HepG2 (cell line): Measurements from ENCODE around the gene STIM2. TPM values are rescaled to one million over a fixed set of nuclear protein-coding genes. Genes with fewer than 3 reads are reported as not detected.

Source experiments
- CBX2 ChIP-seq, 2 experiments: fragments of 200-600 bp in 1 of 2; sonication (generic); formaldehyde crosslinking in 1 of 2; IDR thresholded peaks; 2 replicates each; pipeline versions ENCODE4 v1.7.0 to v1.8.1; 2018 to 2022; ENCODE audit warnings: low read depth in 2 of 2, low read length in 1 of 2, mild to moderate bottlenecking in 1 of 2, missing genetic modification reagents in 1 of 2
- ELK4 ChIP-seq: sonication (generic); formaldehyde crosslinking; IDR thresholded peaks from 2 replicates; pipeline ENCODE4 v1.9.0; 2021; ENCODE audit warnings: missing genetic modification reagents, borderline replicate concordance
- FOSL2 ChIP-seq: sonication (generic); formaldehyde crosslinking; IDR thresholded peaks from 2 replicates; pipeline ENCODE4 v1.4.0; 2020; ENCODE audit warnings: missing genetic modification reagents
- GPBP1L1 ChIP-seq: sonication (generic); formaldehyde crosslinking; IDR thresholded peaks from 2 replicates; pipeline ENCODE4 v1.5.0; 2020; ENCODE audit warnings: mild to moderate bottlenecking, missing genetic modification reagents
- HDAC2 ChIP-seq: sonication (generic); formaldehyde crosslinking; IDR thresholded peaks from 2 replicates; pipeline ENCODE4 v1.4.0; 2020; ENCODE audit warnings: missing genetic modification reagents
- ISX ChIP-seq: sonication (generic); formaldehyde crosslinking; conservative IDR thresholded peaks from 2 replicates; pipeline ENCODE4 v1.5.0; 2020; ENCODE audit warnings: missing genetic modification reagents
- MXD4 ChIP-seq: IDR thresholded peaks from 2 replicates; pipeline ENCODE4 v1.6.1; 2016; ENCODE audit warnings: mild to moderate bottlenecking, missing biosample characterization, missing genetic modification reagents
- MZF1 ChIP-seq: sonication (generic); formaldehyde crosslinking; IDR thresholded peaks from 2 replicates; pipeline ENCODE4 v1.8.1; 2023; ENCODE audit warnings: mild to moderate bottlenecking, missing genetic modification reagents, borderline replicate concordance
- PHF20 ChIP-seq: sonication (generic); formaldehyde crosslinking; IDR thresholded peaks from 2 replicates; pipeline ENCODE4 v1.5.0; 2020; ENCODE audit warnings: mild to moderate bottlenecking, missing genetic modification reagents
- REXO4 ChIP-seq: sonication (generic); formaldehyde crosslinking; IDR thresholded peaks from 2 replicates; pipeline ENCODE4 v1.8.0; 2022; ENCODE audit warnings: missing genetic modification reagents, mild to moderate bottlenecking, borderline replicate concordance
- SIN3B ChIP-seq: fragments of 150-350 bp; IDR thresholded peaks from 2 replicates; pipeline ENCODE4 v1.6.1; 2014; ENCODE audit warnings: low read length
- SMAD1 ChIP-seq: sonication (generic); formaldehyde crosslinking; IDR thresholded peaks from 2 replicates; pipeline ENCODE4 v1.4.0; 2020; ENCODE audit warnings: missing genetic modification reagents, low read depth, mild to moderate bottlenecking, borderline replicate concordance
- SMARCC2 ChIP-seq: fragments of 450-650 bp; IDR thresholded peaks from 2 replicates; pipeline ENCODE4 v1.6.1; 2017; ENCODE audit warnings: antibody characterized with exemption, mild to moderate bottlenecking
- SYNCRIP ChIP-seq: fragments of 200-400 bp; formaldehyde crosslinking; IDR thresholded peaks from 2 replicates; pipeline ENCODE4 v1.6.1; 2018; ENCODE audit warnings: mild to moderate bottlenecking, low read depth, low read length; ENCODE audit not compliant: insufficient read depth
- ZKSCAN8 ChIP-seq: IDR thresholded peaks from 2 replicates; pipeline ENCODE4 v1.6.1; 2016; ENCODE audit warnings: borderline replicate concordance, missing genetic modification reagents, missing compliant biosample characterization
- ZNF251 ChIP-seq: sonication (generic); formaldehyde crosslinking; IDR thresholded peaks from 2 replicates; pipeline ENCODE4 v1.9.0; 2021; ENCODE audit warnings: mild to moderate bottlenecking, missing genetic modification reagents
- ZNF431 ChIP-seq: sonication (generic); formaldehyde crosslinking; IDR thresholded peaks from 2 replicates; pipeline ENCODE4 v1.9.0; 2022; ENCODE audit warnings: missing genetic modification reagents, low read depth, mild to moderate bottlenecking, borderline replicate concordance
- ZNF550 ChIP-seq: sonication (generic); formaldehyde crosslinking; IDR thresholded peaks from 2 replicates; pipeline ENCODE4 v1.4.0; 2020; ENCODE audit warnings: mild to moderate bottlenecking, missing genetic modification reagents, borderline replicate concordance
- ZNF770 ChIP-seq: sonication (generic); formaldehyde crosslinking; IDR thresholded peaks from 2 replicates; pipeline ENCODE4 v1.5.0; 2020; ENCODE audit warnings: mild to moderate bottlenecking, missing genetic modification reagents
- ZNF784 ChIP-seq: sonication (generic); formaldehyde crosslinking; IDR thresholded peaks from 2 replicates; pipeline ENCODE4 v1.5.1; 2020; ENCODE audit warnings: missing genetic modification reagents, mild to moderate bottlenecking, borderline replicate concordance
- ZNF800 ChIP-seq: sonication (generic); formaldehyde crosslinking; IDR thresholded peaks from 2 replicates; pipeline ENCODE4 v1.4.0; 2020; ENCODE audit warnings: missing genetic modification reagents
- polyA plus RNA-seq, 8 experiments: library from polyadenylated mRNA; depleted of rRNA in 3 of 8; stranded (reverse) in 7 of 8; unstranded in 1 of 8; fragments of >200 nt; fragmentation: Illumina TruSeq in 4 of 8; extraction: Trizol in 4 of 8; gene quantifications; 2 replicates each; pipeline versions ENCODE4 v1.2.1 to v1.2.3, GENCODE V29; 2011 to 2016; ENCODE audit warnings: low read depth in 4 of 8, missing spikeins in 1 of 8, mixed read lengths in 1 of 8; ENCODE audit not compliant: insufficient read depth in 1 of 8
- total RNA-seq, 5 experiments: library from RNA; depleted of rRNA; stranded (reverse); fragments of >200 nt; fragmentation: Illumina TruSeq; extraction: Trizol; gene quantifications; 2 replicates each; pipeline ENCODE4 v1.2.3, GENCODE V29; 2016; ENCODE audit warnings: low read depth in 1 of 5

Gene STIM2
- total and polyA plus RNA-seq, 2 of the 13 experiments (the other 11 are each of a cell fraction or from before 2014, with no cell fraction given): 19.3 to 19.4 TPM

GRCh38 chr4:26860157-26860921, at the start of gene STIM2 (continued):
- TF ChIP-seq FOSL2 (CRISPR knock-in tag) (peak; percentile 38), ISX (CRISPR knock-in tag) (no peak), ELK4 (CRISPR knock-in tag) (no peak), ZNF800 (CRISPR knock-in tag) (no peak), ZNF550 (no peak), ZNF251 (CRISPR knock-in tag) (peak; percentile 79; the same call in 1 of the 2 replicates), MXD4 (CRISPR knock-in tag) (peak; percentile 18; the same call in 1 of the 2 replicates), PHF20 (0 out of 2 replicates have a peak, but pooled peaks have one; percentile 55), ZNF770 (no peak), GPBP1L1 (CRISPR knock-in tag) (no peak), ZKSCAN8 (no peak; the same call in 1 of the 2 replicates), HDAC2 (no peak), ZNF784 (CRISPR knock-in tag) (no peak), SIN3B (no peak), SMAD1 (CRISPR knock-in tag) (peak; percentile 52; the same call in 1 of the 2 replicates), MZF1 (CRISPR knock-in tag) (no peak), ZNF431 (0 out of 2 replicates have a peak, but pooled peaks have one; percentile 51), CBX2 (IDR thresholded peaks at IDR 0.05; ENCODE audit: low read depth, low read length) (no peak), CBX2 (CRISPR knock-in tag; IDR thresholded peaks at IDR 0.05; ENCODE audit: low read depth) (no peak), SYNCRIP (no peak), REXO4 (CRISPR knock-in tag) (no peak), SMARCC2 (no peak)
